Measurements from ENCODE around the gene DHRS7. TPM values are rescaled to one million over a fixed set of nuclear protein-coding genes. Genes with fewer than 3 reads are reported as not detected.
A peak's percentile ranks its signal among the peaks of the same experiment; 100 is the strongest.

The DHRS7 gene
- total and polyA plus RNA-seq, 9 of the 15 experiments (the other 6 are each of a cell fraction or from before 2014, with no cell fraction given) = 10.2 to 20.1 (median 15.7) TPM

DNA sequence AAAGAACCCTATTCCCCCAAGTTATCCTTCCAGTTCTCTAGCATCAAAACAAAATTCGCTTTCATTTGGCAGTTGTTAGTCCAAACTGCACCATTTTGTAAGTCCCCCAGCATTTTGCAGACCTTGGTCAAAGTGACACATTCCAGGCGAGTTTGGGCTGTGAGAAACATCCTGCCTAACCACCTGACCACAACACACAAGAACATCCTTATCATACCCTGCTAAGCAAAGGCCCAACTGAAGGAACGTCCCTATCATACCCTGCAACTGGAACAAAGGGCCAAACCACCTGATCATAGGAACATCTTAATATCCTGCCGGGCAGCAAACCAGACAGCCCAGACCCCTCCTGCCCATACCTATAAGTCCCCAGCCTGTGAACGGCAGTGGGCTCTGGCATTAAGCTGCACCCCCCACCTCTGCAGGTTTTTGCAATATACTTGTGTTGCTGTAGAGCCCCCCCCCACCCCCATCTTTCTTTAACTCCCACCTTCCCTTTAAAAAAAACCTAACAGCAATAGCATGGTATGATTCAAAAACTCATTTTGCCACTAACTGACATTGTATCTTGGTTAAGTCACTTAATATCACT, 70.8 kb downstream of the DHRS7 start:
- peak overlapping the region; percentile 76 for H3K4me3 ChIP-seq
- FAIRE-seq (peak; percentile 89), ATAC-seq (peak; percentile 44)
- TF ChIP-seq, protein P1, sequence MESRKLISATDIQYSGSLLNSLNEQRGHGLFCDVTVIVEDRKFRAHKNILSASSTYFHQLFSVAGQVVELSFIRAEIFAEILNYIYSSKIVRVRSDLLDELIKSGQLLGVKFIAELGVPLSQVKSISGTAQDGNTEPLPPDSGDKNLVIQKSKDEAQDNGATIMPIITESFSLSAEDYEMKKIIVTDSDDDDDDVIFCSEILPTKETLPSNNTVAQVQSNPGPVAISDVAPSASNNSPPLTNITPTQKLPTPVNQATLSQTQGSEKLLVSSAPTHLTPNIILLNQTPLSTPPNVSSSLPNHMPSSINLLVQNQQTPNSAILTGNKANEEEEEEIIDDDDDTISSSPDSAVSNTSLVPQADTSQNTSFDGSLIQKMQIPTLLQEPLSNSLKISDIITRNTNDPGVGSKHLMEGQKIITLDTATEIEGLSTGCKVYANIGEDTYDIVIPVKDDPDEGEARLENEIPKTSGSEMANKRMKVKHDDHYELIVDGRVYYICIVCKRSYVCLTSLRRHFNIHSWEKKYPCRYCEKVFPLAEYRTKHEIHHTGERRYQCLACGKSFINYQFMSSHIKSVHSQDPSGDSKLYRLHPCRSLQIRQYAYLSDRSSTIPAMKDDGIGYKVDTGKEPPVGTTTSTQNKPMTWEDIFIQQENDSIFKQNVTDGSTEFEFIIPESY (CRISPR knock-in tag; IDR thresholded peaks at IDR 0.05) = no peak
- no peak for TF ChIP-seq POLR3A (IDR thresholded peaks at IDR 0.05; ENCODE audit: borderline replicate concordance, extremely low read depth, insufficient read depth, insufficient read length)
- TF ChIP-seq RB1 (IDR thresholded peaks at IDR 0.05; ENCODE audit: low read depth) = no peak
- TF ChIP-seq SREBF1 (IDR thresholded peaks at IDR 0.05; ENCODE audit: borderline replicate concordance, low read depth, low read length) = no peak
- no peak for TF ChIP-seq RBM15 (IDR thresholded peaks at IDR 0.05; ENCODE audit: insufficient read depth, low read length)
- TF ChIP-seq, protein P2, sequence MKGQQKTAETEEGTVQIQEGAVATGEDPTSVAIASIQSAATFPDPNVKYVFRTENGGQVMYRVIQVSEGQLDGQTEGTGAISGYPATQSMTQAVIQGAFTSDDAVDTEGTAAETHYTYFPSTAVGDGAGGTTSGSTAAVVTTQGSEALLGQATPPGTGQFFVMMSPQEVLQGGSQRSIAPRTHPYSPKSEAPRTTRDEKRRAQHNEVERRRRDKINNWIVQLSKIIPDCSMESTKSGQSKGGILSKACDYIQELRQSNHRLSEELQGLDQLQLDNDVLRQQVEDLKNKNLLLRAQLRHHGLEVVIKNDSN (CRISPR knock-in tag; IDR thresholded peaks at IDR 0.05) = peak; percentile 27; the same call in 1 of the 2 replicates
- no peak for TF ChIP-seq GTF2F1 (IDR thresholded peaks at IDR 0.05; ENCODE audit: low read depth, low read length)
- no peak for TF ChIP-seq PTBP1 (IDR thresholded peaks at IDR 0.05; ENCODE audit: low read depth, low read length)
- TF ChIP-seq, protein P3, sequence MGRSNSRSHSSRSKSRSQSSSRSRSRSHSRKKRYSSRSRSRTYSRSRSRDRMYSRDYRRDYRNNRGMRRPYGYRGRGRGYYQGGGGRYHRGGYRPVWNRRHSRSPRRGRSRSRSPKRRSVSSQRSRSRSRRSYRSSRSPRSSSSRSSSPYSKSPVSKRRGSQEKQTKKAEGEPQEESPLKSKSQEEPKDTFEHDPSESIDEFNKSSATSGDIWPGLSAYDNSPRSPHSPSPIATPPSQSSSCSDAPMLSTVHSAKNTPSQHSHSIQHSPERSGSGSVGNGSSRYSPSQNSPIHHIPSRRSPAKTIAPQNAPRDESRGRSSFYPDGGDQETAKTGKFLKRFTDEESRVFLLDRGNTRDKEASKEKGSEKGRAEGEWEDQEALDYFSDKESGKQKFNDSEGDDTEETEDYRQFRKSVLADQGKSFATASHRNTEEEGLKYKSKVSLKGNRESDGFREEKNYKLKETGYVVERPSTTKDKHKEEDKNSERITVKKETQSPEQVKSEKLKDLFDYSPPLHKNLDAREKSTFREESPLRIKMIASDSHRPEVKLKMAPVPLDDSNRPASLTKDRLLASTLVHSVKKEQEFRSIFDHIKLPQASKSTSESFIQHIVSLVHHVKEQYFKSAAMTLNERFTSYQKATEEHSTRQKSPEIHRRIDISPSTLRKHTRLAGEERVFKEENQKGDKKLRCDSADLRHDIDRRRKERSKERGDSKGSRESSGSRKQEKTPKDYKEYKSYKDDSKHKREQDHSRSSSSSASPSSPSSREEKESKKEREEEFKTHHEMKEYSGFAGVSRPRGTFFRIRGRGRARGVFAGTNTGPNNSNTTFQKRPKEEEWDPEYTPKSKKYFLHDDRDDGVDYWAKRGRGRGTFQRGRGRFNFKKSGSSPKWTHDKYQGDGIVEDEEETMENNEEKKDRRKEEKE (IDR thresholded peaks at IDR 0.05; ENCODE audit: borderline replicate concordance in 1 of 2, control insufficient read depth in 1 of 2, low read depth in 2 of 2, low read length in 1 of 2) = no peak
- TF ChIP-seq, protein P4, sequence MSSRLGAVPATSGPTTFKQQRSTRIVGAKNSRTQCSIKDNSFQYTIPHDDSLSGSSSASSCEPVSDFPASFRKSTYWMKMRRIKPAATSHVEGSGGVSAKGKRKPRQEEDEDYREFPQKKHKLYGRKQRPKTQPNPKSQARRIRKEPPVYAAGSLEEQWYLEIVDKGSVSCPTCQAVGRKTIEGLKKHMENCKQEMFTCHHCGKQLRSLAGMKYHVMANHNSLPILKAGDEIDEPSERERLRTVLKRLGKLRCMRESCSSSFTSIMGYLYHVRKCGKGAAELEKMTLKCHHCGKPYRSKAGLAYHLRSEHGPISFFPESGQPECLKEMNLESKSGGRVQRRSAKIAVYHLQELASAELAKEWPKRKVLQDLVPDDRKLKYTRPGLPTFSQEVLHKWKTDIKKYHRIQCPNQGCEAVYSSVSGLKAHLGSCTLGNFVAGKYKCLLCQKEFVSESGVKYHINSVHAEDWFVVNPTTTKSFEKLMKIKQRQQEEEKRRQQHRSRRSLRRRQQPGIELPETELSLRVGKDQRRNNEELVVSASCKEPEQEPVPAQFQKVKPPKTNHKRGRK (tag; IDR thresholded peaks at IDR 0.05) = no peak
- TF ChIP-seq, protein P5, sequence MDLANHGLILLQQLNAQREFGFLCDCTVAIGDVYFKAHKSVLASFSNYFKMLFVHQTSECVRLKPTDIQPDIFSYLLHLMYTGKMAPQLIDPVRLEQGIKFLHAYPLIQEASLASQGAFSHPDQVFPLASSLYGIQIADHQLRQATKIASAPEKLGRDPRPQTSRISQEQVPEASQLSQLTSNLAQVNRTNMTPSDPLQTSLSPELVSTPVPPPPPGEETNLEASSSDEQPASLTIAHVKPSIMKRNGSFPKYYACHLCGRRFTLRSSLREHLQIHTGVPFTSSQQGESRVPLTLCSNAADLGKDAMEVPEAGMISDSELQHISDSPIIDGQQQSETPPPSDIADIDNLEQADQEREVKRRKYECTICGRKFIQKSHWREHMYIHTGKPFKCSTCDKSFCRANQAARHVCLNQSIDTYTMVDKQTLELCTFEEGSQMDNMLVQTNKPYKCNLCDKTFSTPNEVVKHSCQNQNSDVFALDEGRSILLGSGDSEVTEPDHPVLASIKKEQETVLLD (IDR thresholded peaks at IDR 0.05) = no peak

More for the DNA sequence above, 70.8 kb downstream of the DHRS7 start:
- intact Hi-C loops (cut with micrococcal nuclease) (loop anchor here (5.0 kb wide), 1 partner anchor 153 kb away; the partner anchor contains the start of gene PPM1A), in situ Hi-C loops (cut with MboI) (no loop called here)
- Histone ChIP-seq H2AFZ (ENCODE audit: low read depth, low read length) (no peak overlapping the region), H3K27me3 (ENCODE audit: control insufficient read depth in 2 of 2, insufficient read depth in 2 of 2, low read length in 2 of 2) (no peaks in the 10 kb centered on the region), H3K4me1 (replicated peaks in 1 of 2; ENCODE audit: control insufficient read depth in 2 of 2, insufficient read depth in 2 of 2, low read length in 2 of 2) (peaks cover 0 to 22% of the 10 kb centered on the region in 2 experiments; a peak in 3 of 5 replicates), H3K79me2 (ENCODE audit: control insufficient read depth, insufficient read depth, low read length) (peaks cover 71% of the 10 kb centered on the region), H3K9me3 (replicated peaks; ENCODE audit: control insufficient read depth, insufficient read depth, low read depth, low read length) (no peaks in the 10 kb centered on the region; the same call in 1 of the 2 replicates), H3K27ac (ENCODE audit: extremely low read depth, low read depth, low read length) (peak overlapping the region; percentile 99), H3K9me1 (ENCODE audit: control insufficient read depth, insufficient read depth, low read length) (no peaks in the 10 kb centered on the region), H3K4me2 (ENCODE audit: insufficient read depth, low read length) (peak overlapping the region; percentile 72), H3K9ac (ENCODE audit: insufficient read depth in 1 of 2, low read depth in 2 of 2, low read length in 2 of 2) (peak overlapping the region in 1 of 2 experiments; percentile 80; a peak in 2 of 4 replicates), H3K36me3 (ENCODE audit: control insufficient read depth, insufficient read depth, low read length) (peaks cover 19% of the 10 kb centered on the region; the same call in 2 of the 3 replicates), H4K20me1 (replicated peaks; ENCODE audit: control insufficient read depth, insufficient read depth, low read length) (no peaks in the 10 kb centered on the region)
- 0% methylated on average over 4 of the region's 5 CpGs for WGBS (ENCODE audit: insufficient coverage, low coverage, missing lambda C conversion rate)
- CTCF ChIA-PET (ENCODE audit: low intra/inter-chr PET ratio) = no interaction called here
- POLR2A ChIA-PET = no interaction called here
- no TSS peak for BruUV-seq (replicated peaks)
- peak; percentile 33 to 77 (median 40) for DNase-seq (ENCODE audit: extremely low read depth in 1 of 4, low spot score in 3 of 4)
